Measurements from ENCODE around the gene GSG1L.

DNA sequence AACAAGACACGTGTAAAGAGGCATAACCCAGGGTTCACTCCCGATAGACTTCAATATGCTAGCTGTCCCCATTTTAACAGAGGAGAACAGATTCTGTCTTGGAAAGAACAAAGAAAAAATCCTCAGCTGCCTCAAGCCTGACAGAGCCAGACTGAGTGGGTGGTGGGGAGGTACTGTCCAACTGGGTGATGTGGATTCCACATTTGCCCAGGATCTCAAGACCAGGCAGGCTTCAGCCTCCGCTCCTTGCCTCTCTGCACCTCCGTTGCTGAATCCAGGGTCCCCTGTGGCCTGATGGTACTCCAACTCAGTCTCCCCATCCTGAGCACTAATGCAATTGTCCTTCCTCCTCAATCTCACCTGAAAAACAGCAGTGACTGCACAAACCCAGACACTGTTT, 163.8 kb downstream of the GSG1L start:
- TF ChIP-seq, protein P1, sequence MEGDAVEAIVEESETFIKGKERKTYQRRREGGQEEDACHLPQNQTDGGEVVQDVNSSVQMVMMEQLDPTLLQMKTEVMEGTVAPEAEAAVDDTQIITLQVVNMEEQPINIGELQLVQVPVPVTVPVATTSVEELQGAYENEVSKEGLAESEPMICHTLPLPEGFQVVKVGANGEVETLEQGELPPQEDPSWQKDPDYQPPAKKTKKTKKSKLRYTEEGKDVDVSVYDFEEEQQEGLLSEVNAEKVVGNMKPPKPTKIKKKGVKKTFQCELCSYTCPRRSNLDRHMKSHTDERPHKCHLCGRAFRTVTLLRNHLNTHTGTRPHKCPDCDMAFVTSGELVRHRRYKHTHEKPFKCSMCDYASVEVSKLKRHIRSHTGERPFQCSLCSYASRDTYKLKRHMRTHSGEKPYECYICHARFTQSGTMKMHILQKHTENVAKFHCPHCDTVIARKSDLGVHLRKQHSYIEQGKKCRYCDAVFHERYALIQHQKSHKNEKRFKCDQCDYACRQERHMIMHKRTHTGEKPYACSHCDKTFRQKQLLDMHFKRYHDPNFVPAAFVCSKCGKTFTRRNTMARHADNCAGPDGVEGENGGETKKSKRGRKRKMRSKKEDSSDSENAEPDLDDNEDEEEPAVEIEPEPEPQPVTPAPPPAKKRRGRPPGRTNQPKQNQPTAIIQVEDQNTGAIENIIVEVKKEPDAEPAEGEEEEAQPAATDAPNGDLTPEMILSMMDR (conservative IDR thresholded peaks at IDR 0.05), result no peak
- no peak for TF ChIP-seq ZFX (IDR thresholded peaks at IDR 0.05)

Data from C4-2B (cell line).